ENCODE results near the gene PLLP. TPM values are rescaled to one million over a fixed set of nuclear protein-coding genes. Genes with fewer than 3 reads are reported as not detected.

Gene PLLP
- total RNA-seq (ENCODE audit: unreplicated experiment), result not detected
- long read RNA-seq, result 0 reads

GRCh38 chr16:57284209-57284951, at the start of gene PLLP:
Gene PLLP (minus strand): TSS chr16:57284672. CDS start chr16:57284540, 132 bp downstream.
- peak; percentile 40 for DNase-seq
- H3K27me3 Mint-ChIP-seq (ENCODE audit: unreplicated experiment), result peaks cover 11% of the 10 kb centered on the region
- H3K4me3 Mint-ChIP-seq (ENCODE audit: unreplicated experiment), result peak within 1 kb of the TSS; percentile 57
- no peak within 1 kb of the TSS for H3K27ac Mint-ChIP-seq (ENCODE audit: unreplicated experiment)
- peaks cover 2% of the 10 kb centered on the region for H3K4me1 Mint-ChIP-seq (ENCODE audit: low read depth, unreplicated experiment)
- no peak for TF ChIP-seq CTCF (IDR thresholded peaks at IDR 0.05; ENCODE audit: partially characterized antibody, unreplicated experiment)
- peaks cover 4% of the 10 kb centered on the region for H3K9me3 Mint-ChIP-seq (ENCODE audit: unreplicated experiment)
- H3K36me3 Mint-ChIP-seq (ENCODE audit: unreplicated experiment), result no peaks in the 10 kb centered on the region

- no peak overlapping the region for H3K27ac Mint-ChIP-seq (ENCODE audit: unreplicated experiment)
- TF ChIP-seq CTCF (IDR thresholded peaks at IDR 0.05; ENCODE audit: partially characterized antibody, unreplicated experiment), result no peak
- H3K27me3 Mint-ChIP-seq (ENCODE audit: unreplicated experiment), result no peaks in the 10 kb centered on the region
- no peaks in the 10 kb centered on the region for H3K9me3 Mint-ChIP-seq (ENCODE audit: unreplicated experiment)
- DNase-seq, result no peak
- no peaks in the 10 kb centered on the region for H3K4me1 Mint-ChIP-seq (ENCODE audit: low read depth, unreplicated experiment)
- peaks cover 4% of the 10 kb centered on the region for H3K36me3 Mint-ChIP-seq (ENCODE audit: unreplicated experiment)
- no peak overlapping the region for H3K4me3 Mint-ChIP-seq (ENCODE audit: unreplicated experiment)
These were observed 48.9 kb upstream of the PLLP start for GRCh38 chr16:57333402-57333801.

GRCh38 chr16:57331355-57331754, 46.9 kb upstream of the PLLP start:
- no peaks in the 10 kb centered on the region for H3K4me1 Mint-ChIP-seq (ENCODE audit: low read depth, unreplicated experiment)
- no peaks in the 10 kb centered on the region for H3K27me3 Mint-ChIP-seq (ENCODE audit: unreplicated experiment)
- no peak overlapping the region for H3K27ac Mint-ChIP-seq (ENCODE audit: unreplicated experiment)
- no peak for TF ChIP-seq CTCF (IDR thresholded peaks at IDR 0.05; ENCODE audit: partially characterized antibody, unreplicated experiment)
- H3K9me3 Mint-ChIP-seq (ENCODE audit: unreplicated experiment), result no peaks in the 10 kb centered on the region
- peaks cover 4% of the 10 kb centered on the region for H3K36me3 Mint-ChIP-seq (ENCODE audit: unreplicated experiment)
- no peak overlapping the region for H3K4me3 Mint-ChIP-seq (ENCODE audit: unreplicated experiment)
- no peak for DNase-seq

- H3K27ac Mint-ChIP-seq (ENCODE audit: unreplicated experiment), result no peak overlapping the region
- H3K36me3 Mint-ChIP-seq (ENCODE audit: unreplicated experiment), result peaks cover 4% of the 10 kb centered on the region
- no peaks in the 10 kb centered on the region for H3K9me3 Mint-ChIP-seq (ENCODE audit: unreplicated experiment)
- DNase-seq, result no peak
- H3K4me1 Mint-ChIP-seq (ENCODE audit: low read depth, unreplicated experiment), result no peaks in the 10 kb centered on the region
- H3K27me3 Mint-ChIP-seq (ENCODE audit: unreplicated experiment), result no peaks in the 10 kb centered on the region
- no peak for TF ChIP-seq CTCF (IDR thresholded peaks at IDR 0.05; ENCODE audit: partially characterized antibody, unreplicated experiment)
- H3K4me3 Mint-ChIP-seq (ENCODE audit: unreplicated experiment), result no peak overlapping the region
These were observed 45.4 kb upstream of the PLLP start for GRCh38 chr16:57329718-57330327.

GRCh38 chr16:57325458-57325857, 41.0 kb upstream of the PLLP start:
- DNase-seq, result no peak

More at GRCh38 chr16:57325458-57325857, 41.0 kb upstream of the PLLP start:
- Mint-ChIP-seq H3K9me3 (ENCODE audit: unreplicated experiment) (no peaks in the 10 kb centered on the region), H3K27me3 (ENCODE audit: unreplicated experiment) (no peaks in the 10 kb centered on the region), H3K27ac (ENCODE audit: unreplicated experiment) (no peak overlapping the region), H3K4me1 (ENCODE audit: low read depth, unreplicated experiment) (no peaks in the 10 kb centered on the region), H3K36me3 (ENCODE audit: unreplicated experiment) (no peaks in the 10 kb centered on the region), H3K4me3 (ENCODE audit: unreplicated experiment) (no peak overlapping the region)
- no peak for TF ChIP-seq CTCF (IDR thresholded peaks at IDR 0.05; ENCODE audit: partially characterized antibody, unreplicated experiment)
